AG20443 (cell line): ENCODE results near the gene KRT31.
"Not testable (repeated sequence)": the region's sequence is repeated elsewhere in the genome, so short reads cannot be mapped to it uniquely, and the experiment has no call there.

Experiments used
- DNase-seq: peaks from one replicate; pipeline ENCODE4 v3.0.0; 2012; ENCODE audit warnings: low spot score, mixed read lengths

KRT31 gene

DNA sequence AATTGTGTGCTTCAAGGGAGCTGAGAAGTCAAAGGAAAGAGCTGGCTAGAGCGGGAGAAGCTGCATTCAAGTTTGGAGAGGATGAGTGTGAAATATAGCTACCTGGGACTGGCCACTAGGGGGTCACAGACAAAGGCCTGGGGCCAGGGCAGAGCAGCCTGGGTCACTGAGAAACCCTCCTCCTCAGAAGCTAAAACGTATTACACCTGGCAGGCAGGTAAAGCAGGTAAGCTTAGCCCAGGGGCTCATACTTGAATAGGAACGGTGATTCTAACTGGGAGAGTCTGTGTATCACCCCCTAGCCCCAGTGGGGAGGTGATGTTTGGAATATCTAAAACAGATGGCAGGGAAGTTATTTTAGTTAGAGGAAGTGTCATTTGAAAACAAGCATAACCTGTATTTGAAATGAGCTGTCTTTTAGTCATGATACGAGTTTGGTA lies 20.2 kb upstream of the KRT31 start:
- DNase-seq, result no peak

DNA sequence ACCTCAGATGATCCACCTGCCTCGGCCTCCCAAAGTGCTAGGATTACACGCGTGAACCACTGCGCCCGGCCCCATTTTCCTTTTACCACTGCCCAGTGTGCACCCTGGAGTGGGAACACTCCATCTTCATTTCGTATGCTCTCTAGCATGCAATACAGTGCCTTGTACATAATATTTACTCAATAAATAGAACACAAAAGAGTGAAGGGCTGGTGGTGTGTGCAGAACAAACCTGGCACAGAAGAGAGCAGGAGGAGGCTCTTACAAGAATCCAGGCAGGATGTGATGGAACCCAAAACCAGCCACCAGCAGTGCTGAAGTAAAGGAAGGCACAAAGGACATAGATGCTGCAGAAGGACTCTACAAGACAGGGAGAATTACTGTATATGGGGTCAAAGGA lies 19.7 kb upstream of the KRT31 start:
- DNase-seq, result no peak

DNA sequence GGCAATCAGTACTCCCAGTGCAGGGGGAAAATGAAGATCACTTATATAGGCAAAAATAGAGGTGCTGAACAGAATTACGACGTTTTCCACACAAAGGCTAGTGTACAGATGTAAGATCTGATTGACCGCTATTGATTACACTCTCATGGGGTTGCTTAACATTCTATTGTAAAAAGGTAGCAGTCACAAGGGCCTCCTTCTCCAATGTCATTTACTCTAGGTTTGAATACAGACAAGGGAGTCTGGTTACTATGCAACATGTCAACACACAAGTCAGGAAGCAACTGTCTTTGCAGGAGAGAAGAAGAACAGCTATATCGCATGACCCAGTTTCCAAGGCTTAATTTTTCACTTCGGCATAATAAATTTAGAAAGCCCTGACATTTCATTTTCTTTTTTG lies 19.1 kb upstream of the KRT31 start:
- DNase-seq, result no peak

DNA sequence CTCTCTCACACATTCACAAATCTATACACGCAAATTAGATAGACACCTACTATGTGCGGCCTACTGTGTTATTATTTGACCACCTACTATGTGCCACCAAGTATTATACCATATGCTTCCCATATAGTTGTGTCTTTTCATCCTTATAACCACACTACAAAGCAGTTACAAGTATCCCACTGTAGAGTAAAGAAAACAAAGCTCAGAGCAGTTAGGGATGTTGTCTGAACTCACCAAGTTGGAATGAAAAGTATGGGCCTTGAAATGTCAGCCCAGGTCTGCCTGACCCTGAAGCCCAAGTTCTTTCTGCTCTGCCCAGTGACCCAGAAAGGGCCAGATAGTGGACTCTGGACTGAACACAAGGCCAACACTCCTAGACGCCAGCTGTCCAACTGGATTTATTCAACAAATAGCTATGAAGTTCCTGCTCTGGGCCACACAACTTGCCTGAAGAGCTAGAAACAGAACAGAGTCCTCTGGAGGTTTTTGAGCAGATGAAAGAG lies 18.5 kb upstream of the KRT31 start:
- peak; percentile 75 for DNase-seq

DNA sequence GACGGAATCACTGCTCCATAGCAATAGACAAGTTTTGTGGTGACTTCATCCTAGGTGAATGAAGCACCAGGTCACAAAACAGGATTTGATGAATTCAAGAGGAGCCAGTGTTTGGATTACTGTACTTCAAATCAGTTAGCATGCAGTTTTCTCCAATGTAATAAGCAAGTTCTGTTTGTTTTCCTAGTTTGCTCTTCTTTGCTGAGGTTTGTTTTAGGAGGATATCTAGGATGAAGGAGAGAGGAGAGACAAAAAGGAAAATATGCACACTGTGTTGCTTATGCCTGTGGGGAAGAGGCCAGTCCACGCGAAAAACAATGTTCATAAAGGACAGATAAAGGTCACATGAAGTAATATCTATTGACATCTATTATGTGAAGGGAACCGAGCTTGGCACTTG lies 18.0 kb upstream of the KRT31 start:
- DNase-seq, result no peak

DNA sequence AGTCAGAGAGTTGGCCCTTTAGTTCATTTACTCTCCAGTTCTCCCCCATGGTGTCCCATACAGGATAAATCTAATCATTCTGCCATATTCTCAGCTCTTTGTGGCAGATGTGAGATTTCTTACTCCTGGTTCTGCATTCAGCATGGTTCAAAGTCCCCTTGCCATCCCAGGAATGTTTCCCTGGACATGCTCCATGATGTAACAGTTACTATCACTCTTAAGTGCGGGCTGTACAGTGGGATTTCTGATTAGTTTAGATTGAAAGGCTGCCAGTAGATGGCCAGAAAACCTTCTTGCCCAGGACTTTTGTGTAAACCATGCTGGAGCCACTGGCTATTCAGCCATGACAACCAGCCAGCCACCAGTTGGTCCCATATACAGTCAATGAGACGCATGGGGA lies 16.6 kb upstream of the KRT31 start:
- DNase-seq, result no peak

DNA sequence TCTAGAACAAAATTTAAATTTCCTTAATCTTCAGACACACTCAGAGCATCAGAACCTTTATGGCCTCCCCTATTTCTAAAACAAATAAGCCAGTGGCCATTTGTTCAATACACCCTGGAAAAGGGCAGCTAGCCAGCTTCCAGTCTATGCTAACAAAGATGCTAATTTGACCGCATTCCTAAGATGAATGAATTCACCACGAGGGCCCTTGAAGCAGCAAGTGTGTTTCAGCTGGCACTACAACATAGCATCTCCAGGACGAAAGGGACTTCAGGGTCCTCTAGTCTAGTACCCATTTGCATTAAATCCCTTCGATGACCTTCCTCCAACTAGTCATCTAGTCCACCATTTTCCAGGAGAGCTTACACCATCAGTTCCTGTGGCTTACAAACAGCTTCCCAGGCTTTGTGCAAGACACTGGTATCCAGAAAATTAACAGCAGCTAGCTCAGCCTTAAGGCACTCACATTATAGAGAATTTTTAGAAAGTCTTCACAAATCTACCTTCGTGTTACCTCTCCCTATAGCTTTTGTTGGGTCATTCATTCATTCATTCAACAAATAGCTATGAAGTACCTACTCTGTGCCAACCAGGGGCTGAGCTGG lies 16.0 kb upstream of the KRT31 start:
- no peak for DNase-seq

- DNase-seq, result no peak
Observed at GRCh38 chr17:41411072-41411840, 13.8 kb upstream of the KRT31 start.

DNA sequence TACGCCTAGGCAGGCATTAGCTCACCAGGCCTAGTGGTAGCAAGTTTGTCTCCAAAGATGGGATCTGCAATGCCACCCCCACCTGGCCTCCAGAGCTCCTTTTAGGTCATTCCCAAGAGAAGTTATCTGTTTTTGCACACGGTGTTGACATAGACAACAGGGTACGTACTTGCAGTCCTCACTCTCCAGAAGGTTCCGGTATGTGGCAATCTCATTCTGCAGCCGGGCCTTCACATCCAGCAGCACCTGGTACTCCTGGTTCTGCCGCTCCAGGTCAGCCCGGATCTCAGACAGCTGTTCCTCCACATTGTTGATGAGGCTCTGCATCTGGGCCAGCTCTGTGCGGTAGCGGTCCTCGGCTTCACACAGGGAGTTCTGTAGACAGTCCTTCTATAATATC lies 9.8 kb upstream of the KRT31 start:
- no peak for DNase-seq

DNA sequence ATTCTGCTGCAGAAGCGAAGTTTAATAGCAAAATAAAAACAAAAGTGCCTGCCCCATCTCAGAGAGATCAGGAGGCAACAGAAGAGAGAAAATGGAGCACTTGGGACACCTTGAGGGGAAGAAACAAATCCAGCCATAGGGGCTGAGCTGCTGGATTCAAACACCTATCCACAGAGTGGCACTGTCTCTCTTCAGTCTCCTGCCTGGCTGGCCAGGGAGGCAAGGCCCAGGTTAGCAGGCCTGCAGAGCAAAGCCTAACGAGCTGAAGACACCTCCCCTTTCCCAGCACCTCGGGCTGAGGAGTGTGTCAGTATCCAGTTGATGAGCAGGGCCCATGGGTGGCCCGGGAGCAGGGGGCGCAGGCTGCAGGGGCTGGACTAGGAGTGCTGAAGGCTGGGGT lies 8.8 kb upstream of the KRT31 start:
- DNase-seq, result no peak

DNA sequence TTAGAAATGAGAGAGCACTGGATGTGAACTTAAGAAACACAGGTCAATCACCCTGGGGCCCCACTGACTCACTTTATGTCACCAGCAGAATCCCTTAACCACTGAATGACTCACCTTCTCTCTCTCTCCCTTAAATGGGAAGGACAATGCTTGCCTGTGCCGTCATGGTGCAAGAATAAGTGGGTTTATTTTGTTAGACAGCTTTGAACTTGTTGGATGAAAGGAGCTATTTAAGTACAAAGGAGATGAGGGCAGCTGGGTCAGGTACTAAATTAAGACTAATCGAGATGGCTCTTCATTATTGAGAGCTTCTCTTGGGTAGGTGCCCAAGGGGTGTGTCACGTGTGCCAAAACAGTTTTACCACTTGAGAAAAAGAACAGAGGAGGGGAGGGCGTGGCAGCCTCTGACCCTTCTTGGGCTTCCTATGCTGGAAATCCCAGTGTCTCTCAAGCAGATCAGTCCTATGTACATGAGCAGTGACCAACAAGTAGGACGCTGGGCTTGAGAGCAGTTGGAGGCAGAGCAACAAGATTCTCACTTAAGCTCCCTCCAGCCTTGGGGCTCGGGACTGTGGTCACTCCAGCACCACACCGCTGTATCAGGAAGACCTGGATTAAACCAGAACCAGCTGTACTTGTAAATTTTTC lies 6.7 kb upstream of the KRT31 start:
- DNase-seq, result peak; percentile 88

DNA sequence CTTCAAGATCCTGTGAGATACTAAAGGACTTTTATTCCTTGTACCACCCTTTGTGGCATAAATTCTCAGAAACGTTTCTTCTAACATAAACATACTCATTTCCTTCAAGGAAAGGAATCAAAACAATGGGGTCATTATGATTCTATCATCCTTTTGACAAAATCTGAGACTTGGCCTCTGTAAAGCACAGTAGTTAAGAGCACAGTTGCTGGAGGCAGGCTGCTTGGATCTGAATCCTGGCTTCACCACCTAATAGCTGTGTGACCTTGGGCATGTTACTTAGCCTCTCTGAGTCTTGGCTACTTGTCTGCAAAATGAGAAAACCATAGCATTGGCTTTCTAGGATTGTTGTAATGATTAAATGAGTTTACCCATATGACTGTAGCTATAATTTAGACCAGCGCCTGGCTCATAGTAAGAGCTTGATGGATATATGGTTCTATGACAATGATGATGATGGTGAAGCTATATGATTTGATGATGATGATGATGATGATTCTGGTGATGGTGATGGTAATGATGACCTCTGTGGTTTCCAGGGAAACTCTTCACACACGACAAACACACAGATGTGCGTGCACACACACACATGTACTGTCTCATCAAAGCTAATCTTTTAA lies 6.1 kb upstream of the KRT31 start:
- no peak for DNase-seq

DNA sequence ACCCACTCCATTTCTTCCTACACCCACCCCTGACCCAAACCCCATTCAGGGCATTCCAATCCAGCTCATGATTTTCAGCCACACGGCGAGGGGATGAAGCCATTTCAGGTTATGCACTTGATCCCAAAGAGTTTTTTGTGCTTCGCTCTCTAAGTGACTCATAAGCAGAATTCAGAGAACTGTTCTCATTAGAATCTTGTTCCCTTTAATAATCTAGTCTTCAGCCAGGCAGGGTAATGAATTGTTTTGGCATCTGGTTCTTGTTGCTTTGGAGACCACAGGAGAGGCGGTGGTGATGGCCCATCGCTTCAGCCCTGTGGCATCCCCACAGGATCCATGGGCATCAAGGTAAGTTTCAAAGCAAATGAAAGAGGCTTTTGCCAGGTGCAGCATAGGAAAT lies 4.8 kb upstream of the KRT31 start:
- DNase-seq, result no peak

- no peak for DNase-seq
Observed at GRCh38 chr17:41396340-41396739, 1.1 kb downstream of the KRT31 start.

- no peak for DNase-seq
Observed at GRCh38 chr17:41395611-41396010, 1.8 kb downstream of the KRT31 start.

DNA sequence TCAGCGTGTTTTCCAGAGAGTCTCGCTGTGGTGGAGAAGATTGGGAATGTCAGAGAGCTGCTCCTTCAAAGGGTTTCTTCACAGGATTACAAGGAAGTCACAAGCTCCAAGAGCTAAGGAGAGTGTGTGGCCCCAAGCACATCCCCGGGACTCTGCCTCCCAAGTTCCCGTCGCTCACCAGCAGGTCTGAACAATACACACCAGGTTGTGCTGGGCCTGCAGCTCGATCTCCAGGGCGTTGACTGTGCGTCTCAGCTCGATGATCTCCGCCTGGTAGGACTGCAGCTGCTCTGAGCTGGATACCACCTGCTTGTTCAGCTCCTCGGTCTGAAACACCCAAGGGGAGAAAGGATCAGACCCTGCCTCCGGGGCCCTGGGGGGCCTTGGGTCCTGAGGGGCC lies 2.4 kb downstream of the KRT31 start:
- DNase-seq, result not testable (repeated sequence)

DNA sequence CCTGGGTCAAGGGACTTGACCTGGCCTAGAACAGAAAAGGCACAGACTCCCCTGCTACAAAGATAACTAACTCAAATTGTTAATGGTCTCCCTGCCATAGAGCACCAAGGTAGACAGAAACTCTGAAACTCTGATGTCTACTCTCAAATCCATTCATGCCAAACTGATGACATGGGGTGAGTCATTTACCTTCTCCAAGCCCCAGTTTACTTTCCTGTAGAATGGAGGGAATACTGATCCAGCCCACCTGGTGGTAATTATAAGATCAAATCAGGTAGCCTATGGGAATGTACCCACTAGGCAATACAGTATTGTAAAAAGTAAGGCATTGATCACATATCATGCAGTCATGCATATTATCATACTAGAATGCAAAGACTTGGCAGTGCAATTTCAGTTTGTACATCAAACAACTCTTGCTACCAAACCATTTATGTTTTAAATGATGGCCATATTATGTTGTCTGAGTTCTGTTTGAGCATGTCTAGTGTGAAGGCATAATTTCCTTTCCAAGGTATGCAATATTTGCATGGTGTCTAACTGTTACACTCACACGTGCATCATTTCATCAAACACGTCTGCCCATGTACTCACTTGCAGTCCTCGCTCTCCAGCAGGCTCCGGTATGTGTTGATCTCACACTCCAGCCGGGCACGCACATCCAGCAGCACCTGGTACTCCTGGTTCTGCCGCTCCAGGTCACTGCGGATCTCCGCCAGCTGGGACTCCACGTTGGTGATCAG lies 3.0 kb downstream of the KRT31 start:
- no peak for DNase-seq

GRCh38 chr17:41393826-41394225 lies 3.6 kb downstream of the KRT31 start:
- no peak for DNase-seq

- DNase-seq, result no peak
Observed at GRCh38 chr17:41393294-41393693, 4.1 kb downstream of the KRT31 start.

DNA sequence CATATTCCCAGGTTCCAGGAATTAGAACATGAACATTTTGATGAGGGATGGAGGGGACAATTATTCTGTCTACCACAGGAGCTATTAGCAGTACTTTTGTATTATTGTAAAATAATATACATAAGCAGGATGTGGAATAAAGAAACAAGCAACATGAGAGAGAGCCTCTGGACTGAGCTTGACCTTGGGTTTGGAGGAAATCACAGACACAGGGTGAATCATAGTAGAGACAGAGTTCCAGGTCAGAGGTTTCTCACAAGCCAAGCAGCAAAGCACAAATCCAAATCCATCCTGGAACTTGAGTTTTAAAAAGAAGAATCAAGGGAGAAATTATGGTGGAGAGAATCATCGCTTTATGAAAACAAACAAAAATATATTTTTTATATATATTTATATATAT lies 5.1 kb downstream of the KRT31 start:
- DNase-seq, result peak; percentile 49

DNA sequence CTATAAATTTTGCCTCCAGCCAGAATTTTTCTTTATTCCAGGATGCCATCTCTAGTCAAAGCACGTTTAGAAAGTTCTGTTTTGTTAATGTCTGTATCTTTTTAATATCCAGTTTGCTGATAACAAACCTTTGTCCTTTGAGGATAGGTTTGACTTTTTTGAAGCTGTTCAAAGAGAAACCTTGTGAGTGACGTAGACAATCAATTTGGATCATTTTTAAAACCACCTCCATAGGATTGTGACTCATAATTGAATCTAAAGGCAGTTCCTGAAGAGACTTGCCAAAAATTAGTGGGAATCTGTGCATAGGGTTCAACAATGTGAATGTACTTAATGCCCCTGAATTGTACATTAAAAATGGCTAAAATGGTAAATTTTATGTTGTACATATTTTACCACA lies 5.9 kb downstream of the KRT31 start:
- DNase-seq, result no peak

DNA sequence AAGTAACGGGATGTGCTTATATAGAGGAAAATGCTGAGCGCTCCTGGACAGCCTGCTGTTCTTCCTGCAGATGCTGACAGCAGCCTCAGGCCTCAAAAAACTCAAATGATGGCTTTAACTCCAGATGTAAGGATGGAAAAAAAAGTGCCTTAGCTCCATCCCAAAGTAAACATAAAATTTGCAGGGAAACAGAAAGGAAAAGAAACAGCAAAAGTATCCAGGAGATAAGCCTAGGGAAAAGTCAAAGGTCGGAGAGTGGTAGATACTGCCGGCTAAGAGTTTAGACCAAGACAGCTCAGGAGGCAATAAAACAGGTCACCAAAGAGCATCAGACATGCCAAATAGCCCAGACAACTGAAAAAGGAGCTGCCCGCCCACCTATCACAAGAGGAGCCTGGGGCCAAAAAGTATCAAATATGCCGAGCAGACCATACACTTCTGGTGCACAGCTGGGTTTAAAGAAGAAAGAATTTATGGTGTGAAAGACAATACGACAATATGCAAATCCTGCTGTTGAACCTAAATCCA lies 6.9 kb downstream of the KRT31 start:
- DNase-seq, result no peak
